Measurements from ENCODE around the gene TEKT3.

GRCh38 chr17:15269087-15269779 lies 72.2 kb downstream of the TEKT3 start:
- TF ChIP-seq POLR2A (IDR thresholded peaks at IDR 0.05) (no peak), CTCF (IDR thresholded peaks at IDR 0.05) (no peak), EP300 (IDR thresholded peaks at IDR 0.05) (no peak), POLR2AphosphoS5 (IDR thresholded peaks at IDR 0.05) (no peak)
